HG02571 (cell line): Measurements from ENCODE around the gene SSX2.
"Not testable (repeated sequence)": the region's sequence is repeated elsewhere in the genome, so short reads cannot be mapped to it uniquely, and the experiment has no call there.

ENCODE experiments used
- ATAC-seq: cut with Tn5 transposase; IDR thresholded peaks from one replicate; pipeline ENCODE4 v1.9.1; 2021; ENCODE audit warnings: mild to moderate bottlenecking, moderate library complexity; ENCODE audit not compliant: unreplicated experiment

Gene SSX2

GRCh38 chrX:52707078-52707477 lies at the start of gene SSX2:
SSX2 (minus strand) TSS chrX:52707178; CDS start chrX:52705749, 1,429 bp downstream.
- ATAC-seq: not testable (repeated sequence)

GRCh38 chrX:52750952-52751351 lies 44.0 kb upstream of the SSX2 start, which contains the start of gene SSX2B:
SSX2B (plus strand) TSS chrX:52751252; CDS start chrX:52752681, 1,429 bp downstream.
- not testable (repeated sequence) for ATAC-seq

DNA sequence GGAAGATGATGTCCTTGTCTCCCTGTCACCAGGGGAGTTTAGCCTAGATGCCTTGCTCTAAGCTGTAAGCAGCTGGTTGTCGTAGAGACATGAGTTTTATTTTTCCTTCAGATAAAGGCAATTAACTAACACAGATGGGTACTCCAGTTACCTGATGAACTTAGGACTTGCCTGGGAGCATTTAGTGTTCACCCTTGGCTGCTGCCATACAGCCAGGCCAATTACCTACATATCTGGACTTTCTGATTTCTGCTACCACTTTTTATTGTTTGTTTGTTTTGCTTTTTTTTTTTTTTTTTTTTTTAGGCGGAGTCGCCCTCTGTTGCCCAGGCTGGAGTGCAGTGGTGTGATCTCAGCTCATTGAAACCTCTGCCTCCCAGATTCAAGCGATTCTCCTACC lies 14.9 kb downstream of the SSX2 start:
- not testable (repeated sequence) for ATAC-seq

DNA sequence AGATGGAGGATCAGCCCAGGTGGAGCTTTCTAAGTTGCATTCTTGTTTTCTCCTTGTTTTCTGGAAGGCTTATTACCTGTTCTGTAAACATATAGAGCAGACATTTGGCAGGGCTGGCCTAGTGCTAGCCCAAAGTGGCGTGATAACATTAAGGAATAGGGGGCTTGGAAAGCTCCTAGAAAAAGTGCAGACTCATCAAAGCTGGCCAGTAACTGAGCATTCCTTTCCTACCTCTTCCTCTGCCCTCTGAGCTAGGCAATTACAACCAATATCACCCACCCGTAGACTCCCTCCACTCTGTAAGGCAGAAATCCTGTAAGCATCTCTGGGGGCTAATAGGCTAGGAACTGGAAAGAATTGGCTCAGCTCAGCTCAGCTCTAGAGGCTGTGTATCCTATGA lies 44.8 kb downstream of the SSX2 start:
- not testable (repeated sequence) for ATAC-seq

- not testable (repeated sequence) for ATAC-seq
Measured at GRCh38 chrX:52655475-52655874, 51.5 kb downstream of the SSX2 start.

- ATAC-seq: not testable (repeated sequence)
Measured at GRCh38 chrX:52654800-52655199, 52.2 kb downstream of the SSX2 start, which contains the start of gene SSX7. SSX7 (minus strand) TSS chrX:52654900; CDS start chrX:52653472, 1,428 bp downstream.

- ATAC-seq: not testable (repeated sequence)
Measured at GRCh38 chrX:52650676-52651075, 56.3 kb downstream of the SSX2 start.

GRCh38 chrX:52648956-52649355 lies 58.0 kb downstream of the SSX2 start:
- ATAC-seq: not testable (repeated sequence)
